Measurements from ENCODE around the gene TMEM31.
A peak's percentile ranks its signal among the peaks of the same experiment; 100 is the strongest.

- TF ChIP-seq CTCF (conservative IDR thresholded peaks at IDR 0.05 in 1 of 2, IDR thresholded peaks at IDR 0.05 in 1 of 2; ENCODE audit: extremely low read depth in 1 of 2, insufficient read depth in 1 of 2, low read depth in 1 of 2, low read length in 2 of 2) (peak; percentile 67 to 72), EZH2 (IDR thresholded peaks at IDR 0.05; ENCODE audit: borderline replicate concordance, low read length) (no peak)
Measured at GRCh38 chrX:103688946-103689345, 21.8 kb upstream of the TMEM31 start.
